ENCODE measurements around the gene IRX5.

The IRX5 gene

GRCh38 chr16:54930869-54931119 is 129 bp downstream of the IRX5 start:
- no peak for DNase-seq (ENCODE audit: low read depth in 2 of 2)

GRCh38 chr16:54931120-54932014 is 702 bp downstream of the IRX5 start:
- no peak for DNase-seq (ENCODE audit: low read depth in 2 of 2)

GRCh38 chr16:54932021-54932660 is 1.5 kb downstream of the IRX5 start:
- DNase-seq (ENCODE audit: low read depth in 2 of 2): no peak

GRCh38 chr16:54932737-54933254 is 2.1 kb downstream of the IRX5 start:
- no peak for DNase-seq (ENCODE audit: low read depth in 2 of 2)

GRCh38 chr16:54933281-54934011 is 2.8 kb downstream of the IRX5 start:
- DNase-seq (ENCODE audit: low read depth in 2 of 2): no peak

- no peak for DNase-seq (ENCODE audit: low read depth in 2 of 2)
Observed at GRCh38 chr16:54934481-54935265, 4.0 kb downstream of the IRX5 start.

GRCh38 chr16:54935266-54935968 is 4.8 kb downstream of the IRX5 start:
- no peak for DNase-seq (ENCODE audit: low read depth in 2 of 2)

- no peak for DNase-seq (ENCODE audit: low read depth in 2 of 2)
Observed at GRCh38 chr16:54936201-54936978, 5.7 kb downstream of the IRX5 start.

GRCh38 chr16:54936979-54937670 is 6.5 kb downstream of the IRX5 start:
- no peak for DNase-seq (ENCODE audit: low read depth in 2 of 2)

GRCh38 chr16:54937671-54938211 is 7.1 kb downstream of the IRX5 start:
- no peak for DNase-seq (ENCODE audit: low read depth in 2 of 2)

- DNase-seq (ENCODE audit: low read depth in 2 of 2): no peak
Observed at GRCh38 chr16:54938212-54939028, 7.8 kb downstream of the IRX5 start.

- DNase-seq (ENCODE audit: low read depth in 2 of 2): no peak
Observed at GRCh38 chr16:54939029-54939346, 8.3 kb downstream of the IRX5 start.

GRCh38 chr16:54939510-54940278 is 9.0 kb downstream of the IRX5 start:
- DNase-seq (ENCODE audit: low read depth in 2 of 2): no peak

- DNase-seq (ENCODE audit: low read depth in 2 of 2): no peak
Observed at GRCh38 chr16:54940279-54940604, 9.6 kb downstream of the IRX5 start.

- no peak for DNase-seq (ENCODE audit: low read depth in 2 of 2)
Observed at GRCh38 chr16:54942353-54942943, 11.8 kb downstream of the IRX5 start.

GRCh38 chr16:54944002-54944401 is 13.3 kb downstream of the IRX5 start:
- no peak for DNase-seq (ENCODE audit: low read depth in 2 of 2)

GRCh38 chr16:54945063-54945462 is 14.4 kb downstream of the IRX5 start:
- no peak for DNase-seq (ENCODE audit: low read depth in 2 of 2)

- DNase-seq (ENCODE audit: low read depth in 2 of 2): no peak
Observed at GRCh38 chr16:54946909-54947308, 16.2 kb downstream of the IRX5 start.
